Inferior parietal cortex (tissue), 1 donor: ENCODE data around the gene STYXL2.

Source experiments
- DNase-seq: peaks from one replicate; pipeline ENCODE4 v3.0.0-alpha.2; 2016; ENCODE audit errors: extremely low spot score

The STYXL2 gene

GRCh38 chr1:167109125-167109524 lies 15.2 kb downstream of the STYXL2 start:
- no peak for DNase-seq

GRCh38 chr1:167110586-167110985 lies 16.7 kb downstream of the STYXL2 start:
- DNase-seq = no peak

GRCh38 chr1:167111868-167112709 lies 18.2 kb downstream of the STYXL2 start:
- no peak for DNase-seq

- no peak for DNase-seq
These were observed 20.9 kb downstream of the STYXL2 start for GRCh38 chr1:167114725-167115124.

- no peak for DNase-seq
These were observed 21.8 kb downstream of the STYXL2 start for GRCh38 chr1:167115655-167116054.

GRCh38 chr1:167116174-167116573 lies 22.3 kb downstream of the STYXL2 start:
- no peak for DNase-seq

GRCh38 chr1:167117225-167117624 lies 23.4 kb downstream of the STYXL2 start:
- no peak for DNase-seq

- no peak for DNase-seq
These were observed 24.3 kb downstream of the STYXL2 start for GRCh38 chr1:167118188-167118587.

GRCh38 chr1:167119696-167120095 lies 25.8 kb downstream of the STYXL2 start:
- no peak for DNase-seq

GRCh38 chr1:167120899-167121298 lies 27.0 kb downstream of the STYXL2 start:
- no peak for DNase-seq

GRCh38 chr1:167121375-167122120 lies 27.7 kb downstream of the STYXL2 start:
- DNase-seq = no peak

- no peak for DNase-seq
These were observed 28.2 kb downstream of the STYXL2 start for GRCh38 chr1:167122121-167122480.

- DNase-seq = no peak
These were observed 28.7 kb downstream of the STYXL2 start for GRCh38 chr1:167122568-167122967.

- DNase-seq = no peak
These were observed 32.4 kb downstream of the STYXL2 start for GRCh38 chr1:167126317-167126716.

GRCh38 chr1:167126811-167127210 lies 32.9 kb downstream of the STYXL2 start:
- DNase-seq = no peak

- no peak for DNase-seq
These were observed 33.4 kb downstream of the STYXL2 start for GRCh38 chr1:167127236-167127635.

GRCh38 chr1:167127661-167128060 lies 33.8 kb downstream of the STYXL2 start:
- DNase-seq = no peak

- DNase-seq = no peak
These were observed 34.7 kb downstream of the STYXL2 start for GRCh38 chr1:167128261-167129227.

GRCh38 chr1:167130829-167131510 lies 37.1 kb downstream of the STYXL2 start:
- DNase-seq = no peak

- no peak for DNase-seq
These were observed 38.6 kb downstream of the STYXL2 start for GRCh38 chr1:167132301-167133010.
